Right lobe of liver (tissue), 6 donors: ENCODE results near the gene BMPR2. TPM values are rescaled to one million over a fixed set of nuclear protein-coding genes. Genes with fewer than 3 reads are reported as not detected.
A peak's percentile ranks its signal among the peaks of the same experiment; 100 is the strongest.
"Not testable (repeated sequence)": the region's sequence is repeated elsewhere in the genome, so short reads cannot be mapped to it uniquely, and the experiment has no call there.

Experiments used
- ATAC-seq, 4 donors: fragments of 200-7000 bp; cut with Tn5 transposase; one replicate each; pipeline ENCODE4 v1.9.1; 2020; ENCODE audit warnings: mild to moderate bottlenecking in 4 of 4, moderate library complexity in 4 of 4
- DNase-seq, 3 donors: peaks; one replicate each; pipeline ENCODE4 v3.0.0-alpha.2; 2020
- H3K27ac ChIP-seq, 3 donors: fragments of 200-600 bp; one replicate each; pipeline ENCODE4 v1.8.0; 2022
- H3K27me3 ChIP-seq, 2 donors: fragments of 200-600 bp; one replicate each; pipeline ENCODE4 v1.8.0; 2022
- H3K36me3 ChIP-seq, 4 donors: fragments of 200-600 bp; sonication (generic) in 1 of 4; one replicate each; pipeline versions ENCODE4 v1.5.1 to v1.8.0; 2017 to 2022; ENCODE audit warnings: control low read depth in 1 of 4
- H3K4me1 ChIP-seq, 4 donors: fragments of 200-600 bp; sonication (generic) in 1 of 4; one replicate each; pipeline versions ENCODE4 v1.5.1 to v1.8.0; 2017 to 2022; ENCODE audit warnings: control low read depth in 1 of 4
- H3K4me3 ChIP-seq, 3 donors: fragments of 200-600 bp; one replicate each; pipeline ENCODE4 v1.8.0; 2022
- H3K9me3 ChIP-seq, 4 donors: fragments of 200-600 bp; sonication (generic) in 1 of 4; one replicate each; pipeline versions ENCODE4 v1.5.1 to v1.8.0; 2017 to 2022; ENCODE audit warnings: control low read depth in 1 of 4
- CTCF ChIP-seq, 4 donors: fragments of 200-600 bp in 3 of 4; fragments of 450-650 bp in 1 of 4; IDR thresholded peaks; one replicate each; pipeline versions ENCODE4 v1.5.1 to v1.8.0; 2016 to 2022; ENCODE audit warnings: antibody characterized with exemption in 4 of 4, mild to moderate bottlenecking in 2 of 4
- POLR2A ChIP-seq: fragments of 450-650 bp; IDR thresholded peaks from one replicate; pipeline ENCODE4 v1.6.1; 2017; ENCODE audit warnings: antibody characterized with exemption, mild to moderate bottlenecking
- WGBS: methylation state at CpG from one replicate; pipeline ENCODE4 v1.1.6; 2018; ENCODE audit warnings: low coverage, low lambda C conversion rate; ENCODE audit not compliant: insufficient coverage; ENCODE audit errors: missing lambda C conversion rate; 5-methylcytosine and 5-hydroxymethylcytosine counted together
- intact Hi-C, 2 donors: fragments of 100-400 bp; cut with DNase I; formaldehyde crosslinking; loops; one replicate each; pipeline versions ENCODE4 v1.11.2 to v1.14.1; 2022
- total RNA-seq, 6 experiments: library from RNA; depleted of rRNA in 2 of 6; stranded (reverse); fragments of >200 nt in 2 of 6; fragmentation: NEBNext Ultra II Directional in 3 of 6; extraction: Animal tissue kit (Norgen Biotek cat#: 25700) in 3 of 6; gene quantifications; one replicate each; pipeline versions ENCODE4 v1.1.0 to v1.2.4, GENCODE V29; 2016 to 2023
- donor health status: DM: no; HTN: yes; CAD: no.
- donor health status: DM: no; HTN: no; CAD: no.
- donor health status: DM: no; HTN: no; CAD: no.
- donor health status: DM: no; HTN: yes; CAD: no.
- donor health status: DM: no; HTN: yes; CAD: no.

Gene BMPR2
- total RNA-seq, 6 experiments from 2014 or later, result 14.6 to 25.2 (median 18.7) TPM

- Histone ChIP-seq H3K36me3 (no peaks in the 10 kb centered on the region), H3K27me3 (no peaks in the 10 kb centered on the region), H3K27ac (peak overlapping the region; percentile 85 to 89 (median 85)), H3K9me3 (no peaks in the 10 kb centered on the region), H3K4me1 (peaks cover 0 to 34% (median 15%) of the 10 kb centered on the region in 4 donors), H3K4me3 (peak overlapping the region; percentile 67 to 90 (median 84))
- ATAC-seq, result no peak
- intact Hi-C loops, result no loop called here
- 7% methylated on average over 4 of the region's 4 CpGs for WGBS
- no peak for DNase-seq
- TF ChIP-seq CTCF (IDR thresholded peaks at IDR 0.05) (no peak), POLR2A (no peak)
Observed at GRCh38 chr2:202378001-202378400, 1.9 kb downstream of the BMPR2 start.

DNA sequence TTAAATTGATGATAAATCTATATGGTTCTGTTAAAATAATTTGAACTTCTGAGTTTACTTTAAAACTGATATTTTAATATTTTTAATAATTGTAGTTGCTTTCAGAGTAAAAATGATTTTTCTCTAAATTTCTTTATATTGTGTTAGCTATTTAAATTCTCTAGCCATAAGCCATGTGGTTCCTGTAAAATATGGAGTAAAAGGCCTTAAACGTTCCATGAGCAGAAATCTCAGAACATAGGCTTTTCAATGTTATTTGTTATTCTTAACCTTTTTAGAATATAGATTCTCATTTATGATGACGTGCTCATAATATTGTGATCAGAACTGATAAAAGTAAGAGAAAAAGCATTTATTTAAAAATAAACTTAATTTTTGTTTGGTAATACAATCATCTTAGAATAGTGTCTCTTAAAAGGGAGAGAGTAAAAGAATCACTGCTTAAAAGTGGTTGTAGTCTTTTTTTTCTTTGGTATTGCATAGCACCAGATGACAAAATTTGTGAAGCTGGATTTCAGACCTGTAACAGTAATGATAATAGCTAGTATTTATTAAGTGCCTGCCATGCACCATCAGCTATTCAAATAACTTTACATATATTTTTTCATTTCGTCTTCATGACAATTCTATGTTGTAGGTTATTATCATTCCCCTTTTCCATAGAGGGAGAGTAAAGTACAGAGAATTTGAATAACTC, 2.7 kb downstream of the BMPR2 start:
- peaks cover 0 to 41% (median 18%) of the 10 kb centered on the region in 4 donors for H3K4me1 ChIP-seq
- H3K27ac ChIP-seq, result peak overlapping the region in 2 of 3 donors; percentile 1 to 12
- H3K36me3 ChIP-seq, result no peaks in the 10 kb centered on the region
- WGBS, result 23% methylated on average over 3 of the region's 3 CpGs
- H3K27me3 ChIP-seq, result no peaks in the 10 kb centered on the region
- peak overlapping the region; percentile 67 to 90 (median 84) for H3K4me3 ChIP-seq
- TF ChIP-seq CTCF (IDR thresholded peaks at IDR 0.05) (no peak), POLR2A (no peak)
- intact Hi-C loops, result no loop called here
- no peaks in the 10 kb centered on the region for H3K9me3 ChIP-seq
- ATAC-seq (no peak), DNase-seq (no peak)

DNA sequence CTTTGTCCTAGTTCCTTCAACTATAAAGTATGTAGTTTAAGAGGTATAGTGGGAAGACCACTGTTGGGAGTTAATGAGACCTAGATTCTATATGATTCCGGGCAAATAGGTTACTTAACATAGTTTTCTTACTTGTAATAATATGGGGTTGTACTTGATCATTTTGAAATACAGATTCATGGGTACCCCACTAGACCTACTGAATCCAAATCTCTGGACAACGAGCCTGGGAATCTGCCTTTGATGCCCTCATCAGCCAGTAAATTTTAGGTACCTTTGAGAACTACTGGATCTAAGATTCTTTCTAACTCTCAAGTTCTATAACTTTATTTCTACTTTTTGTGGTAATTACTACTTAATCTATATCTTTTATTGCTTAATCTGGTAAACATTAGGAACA, 6.6 kb downstream of the BMPR2 start:
- intact Hi-C loops, result no loop called here
- Histone ChIP-seq H3K4me1 (peaks cover 0 to 38% (median 18%) of the 10 kb centered on the region in 4 donors), H3K9me3 (no peaks in the 10 kb centered on the region), H3K36me3 (no peaks in the 10 kb centered on the region), H3K27ac (peak overlapping the region in 1 of 3 donors; percentile 1), H3K27me3 (no peaks in the 10 kb centered on the region), H3K4me3 (no peak overlapping the region)
- ATAC-seq, result no peak
- DNase-seq, result no peak
- TF ChIP-seq POLR2A, result no peak
- no peak for TF ChIP-seq CTCF (IDR thresholded peaks at IDR 0.05)
- 95% methylated on average over 2 of the region's 2 CpGs for WGBS

GRCh38 chr2:202386495-202386894, 10.4 kb downstream of the BMPR2 start:
- intact Hi-C loops, result not testable (repeated sequence)

GRCh38 chr2:202387608-202388342, 11.6 kb downstream of the BMPR2 start:
- H3K27ac ChIP-seq, result no peak overlapping the region
- H3K4me3 ChIP-seq, result no peak overlapping the region
- intact Hi-C loops, result no loop called here
- ATAC-seq, result no peak
- H3K4me1 ChIP-seq, result peaks cover 0 to 9% (median 4%) of the 10 kb centered on the region in 4 donors
- no peaks in the 10 kb centered on the region for H3K27me3 ChIP-seq
- H3K9me3 ChIP-seq, result no peaks in the 10 kb centered on the region
- WGBS, result 81% methylated on average over 8 of the region's 8 CpGs
- no peaks in the 10 kb centered on the region for H3K36me3 ChIP-seq
- TF ChIP-seq CTCF (IDR thresholded peaks at IDR 0.05) (no peak), POLR2A (no peak)
- no peak for DNase-seq

More at GRCh38 chr2:202386495-202386894, 10.4 kb downstream of the BMPR2 start:
- WGBS, result 89% methylated on average over 11 of the region's 12 CpGs
- H3K9me3 ChIP-seq, H3K4me3 ChIP-seq, H3K27ac ChIP-seq, DNase-seq, H3K36me3 ChIP-seq, H3K27me3 ChIP-seq, ATAC-seq: not testable (repeated sequence)
- H3K4me1 ChIP-seq, result peaks cover 0 to 17% (median 8%) of the 10 kb centered on the region in 4 donors
